Left lung (tissue), 10 donors: ENCODE results near the gene XPC. TPM values are rescaled to one million over a fixed set of nuclear protein-coding genes. Genes with fewer than 3 reads are reported as not detected.

ENCODE experiments used
- ATAC-seq: fragments of 200-7000 bp; cut with Tn5 transposase; one replicate; pipeline ENCODE4 v1.9.1; 2020; ENCODE audit warnings: moderate library complexity
- DNase-seq, 4 donors: peaks; one replicate each; pipeline ENCODE4 v3.0.0-alpha.2; 2013 to 2020
- H3K27ac ChIP-seq, 2 donors: fragments of 200-600 bp; sonication (generic) in 1 of 2; one replicate each; pipeline versions ENCODE4 v1.5.0 to v1.8.0; 2020 to 2021
- H3K27me3 ChIP-seq, 2 donors: fragments of 200-600 bp; sonication (generic) in 1 of 2; one replicate each; pipeline versions ENCODE4 v1.5.0 to v1.8.0; 2020 to 2021
- H3K36me3 ChIP-seq, 2 donors: fragments of 200-600 bp; sonication (generic) in 1 of 2; one replicate each; pipeline versions ENCODE4 v1.5.0 to v1.8.0; 2020 to 2021
- H3K4me1 ChIP-seq, 2 donors: fragments of 200-600 bp; one replicate each; pipeline ENCODE4 v1.8.0; 2021
- H3K4me3 ChIP-seq, 2 donors: fragments of 200-600 bp; sonication (generic) in 1 of 2; one replicate each; pipeline versions ENCODE4 v1.5.0 to v1.8.0; 2020 to 2021; ENCODE audit warnings: mild to moderate bottlenecking in 1 of 2
- H3K9me3 ChIP-seq, 2 donors: fragments of 200-600 bp; sonication (generic) in 1 of 2; one replicate each; pipeline versions ENCODE4 v1.5.0 to v1.8.0; 2020 to 2021
- CTCF ChIP-seq, 2 donors: fragments of 200-600 bp; sonication (generic) in 1 of 2; IDR thresholded peaks; one replicate each; pipeline versions ENCODE4 v1.5.0 to v1.8.0; 2021; ENCODE audit warnings: antibody characterized with exemption in 2 of 2
- intact Hi-C, 2 donors: fragments of 100-400 bp; cut with DNase I; formaldehyde crosslinking; loops; one replicate each; pipeline versions ENCODE4 v1.11.2 to v1.14.2; 2022
- polyA plus RNA-seq, 6 donors: library from polyadenylated mRNA; unstranded; fragments of 120-200 nt; gene quantifications; one replicate each; pipeline ENCODE4 v1.2.1, GENCODE V29; 2013; ENCODE audit not compliant: insufficient read length in 6 of 6
- total RNA-seq, 2 donors: library from RNA; stranded (reverse); fragmentation: NEBNext Ultra II Directional; extraction: Animal tissue kit (Norgen Biotek cat#: 25700); gene quantifications; one replicate each; pipeline ENCODE4 v1.2.1, GENCODE V29; 2021
- donor health status: DM: no; HTN: yes; CAD: no.
- donor health status: DM: no; HTN: no; CAD: no.

Gene XPC
- total and polyA plus RNA-seq, 8 donors, result 23.9 to 47.6 (median 43.2) TPM

GRCh38 chr3:14220933-14221332, 42.5 kb upstream of the XPC start:
- peaks cover 0 to 5% of the 10 kb centered on the region in 2 donors for H3K4me1 ChIP-seq
- ATAC-seq (no peak), DNase-seq (no peak)
- no peaks in the 10 kb centered on the region for H3K27me3 ChIP-seq
- peaks cover 0 to 14% of the 10 kb centered on the region in 2 donors for H3K9me3 ChIP-seq
- intact Hi-C loops, result no loop called here
- no peak overlapping the region for H3K4me3 ChIP-seq
- TF ChIP-seq CTCF (IDR thresholded peaks at IDR 0.05), result no peak
- H3K27ac ChIP-seq, result no peak overlapping the region
- H3K36me3 ChIP-seq, result no peaks in the 10 kb centered on the region

DNA sequence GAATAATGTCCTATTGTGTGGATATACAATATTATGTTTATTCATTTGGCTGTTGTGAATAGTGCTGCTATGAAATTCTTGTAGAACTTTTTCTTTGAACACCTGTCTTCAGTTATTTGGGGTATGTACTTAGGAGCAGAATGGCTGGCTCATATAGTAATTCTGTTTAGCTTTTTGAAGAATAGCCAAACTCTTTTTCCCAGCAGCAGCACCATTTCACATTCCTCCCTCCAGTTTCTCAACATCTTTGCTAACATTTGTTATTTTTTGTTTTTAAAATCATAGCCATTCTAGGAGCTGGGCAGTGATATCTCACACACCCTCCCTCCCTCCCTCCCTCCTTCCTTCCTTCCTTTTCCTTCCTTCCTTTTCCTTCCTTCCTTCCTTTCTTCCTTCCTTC, 40.0 kb upstream of the XPC start:
- H3K4me3 ChIP-seq, result no peak overlapping the region
- no peaks in the 10 kb centered on the region for H3K36me3 ChIP-seq
- no peak for TF ChIP-seq CTCF (IDR thresholded peaks at IDR 0.05)
- peaks cover 0 to 14% of the 10 kb centered on the region in 2 donors for H3K9me3 ChIP-seq
- no peaks in the 10 kb centered on the region for H3K27me3 ChIP-seq
- intact Hi-C loops, result no loop called here
- ATAC-seq (no peak), DNase-seq (no peak)
- H3K4me1 ChIP-seq, result no peaks in the 10 kb centered on the region
- no peak overlapping the region for H3K27ac ChIP-seq

DNA sequence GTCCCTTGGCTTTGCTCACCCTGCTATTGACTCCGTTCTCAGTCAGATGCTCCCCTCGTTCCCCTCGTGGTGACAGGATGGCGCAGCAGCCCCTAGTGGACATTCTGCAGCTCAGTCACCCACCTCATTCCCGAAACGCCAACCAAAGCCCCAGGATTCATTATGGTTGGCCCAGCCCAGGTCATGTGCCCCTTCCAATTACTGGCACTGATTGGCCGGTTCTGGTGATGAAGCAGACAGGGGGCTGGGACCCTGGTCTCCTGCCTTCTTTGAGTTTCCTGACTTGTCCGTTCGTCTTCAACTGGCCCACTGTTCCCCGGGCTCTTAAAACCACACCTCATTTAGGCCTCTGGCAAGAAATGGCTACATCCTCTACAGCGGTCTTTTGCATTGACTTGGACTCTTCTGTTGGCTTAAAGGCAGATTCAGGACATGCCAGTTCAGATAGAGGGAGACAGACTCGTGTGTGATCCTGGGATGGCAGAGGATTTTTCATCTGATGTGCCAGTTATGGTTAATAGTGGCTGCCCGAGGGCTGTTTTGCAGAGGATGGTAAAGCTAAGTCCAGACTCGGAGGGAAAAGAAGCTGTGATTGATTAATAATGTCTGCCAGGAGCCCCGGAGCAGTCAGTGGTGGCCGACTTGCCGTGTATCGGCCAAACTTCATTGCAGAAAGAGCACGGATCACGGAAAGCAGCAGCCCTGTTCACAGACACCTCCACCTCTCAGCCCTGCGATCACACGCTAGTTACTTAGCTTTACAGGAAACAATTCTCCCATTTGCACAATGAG, 38.1 kb upstream of the XPC start:
- ATAC-seq (peak; percentile 27), DNase-seq (peak in 1 of 4 donors; percentile 73)
- Histone ChIP-seq H3K27me3 (no peaks in the 10 kb centered on the region), H3K27ac (no peak overlapping the region), H3K4me1 (no peaks in the 10 kb centered on the region), H3K9me3 (peaks cover 0 to 8% of the 10 kb centered on the region in 2 donors), H3K36me3 (no peaks in the 10 kb centered on the region), H3K4me3 (no peak overlapping the region)
- TF ChIP-seq CTCF (IDR thresholded peaks at IDR 0.05), result no peak
- intact Hi-C loops, result no loop called here

DNA sequence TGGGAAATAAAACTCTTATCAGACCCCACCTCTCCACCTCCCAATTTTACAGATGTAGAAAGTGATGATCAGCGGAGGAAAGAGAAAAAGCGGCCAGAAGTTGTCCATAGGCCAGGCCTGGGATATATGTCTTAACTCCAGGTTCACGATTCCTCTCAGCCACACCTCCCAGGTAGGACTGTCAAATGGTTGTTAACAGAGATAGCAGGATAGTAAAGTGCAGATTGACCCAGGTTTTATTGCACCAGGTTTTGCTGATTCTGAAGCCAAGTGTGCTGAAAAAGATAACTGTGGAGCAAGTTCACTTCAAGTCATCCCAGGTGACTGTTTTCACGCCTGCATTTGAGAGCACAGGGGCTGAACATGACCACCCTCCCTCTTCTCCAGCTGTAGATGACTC, 36.4 kb upstream of the XPC start:
- H3K27me3 ChIP-seq, result no peaks in the 10 kb centered on the region
- no peak for TF ChIP-seq CTCF (IDR thresholded peaks at IDR 0.05)
- no peak overlapping the region for H3K4me3 ChIP-seq
- no peaks in the 10 kb centered on the region for H3K36me3 ChIP-seq
- intact Hi-C loops, result no loop called here
- DNase-seq (no peak), ATAC-seq (no peak)
- no peaks in the 10 kb centered on the region for H3K4me1 ChIP-seq
- peaks cover 0 to 2% of the 10 kb centered on the region in 2 donors for H3K9me3 ChIP-seq
- H3K27ac ChIP-seq, result no peak overlapping the region

DNA sequence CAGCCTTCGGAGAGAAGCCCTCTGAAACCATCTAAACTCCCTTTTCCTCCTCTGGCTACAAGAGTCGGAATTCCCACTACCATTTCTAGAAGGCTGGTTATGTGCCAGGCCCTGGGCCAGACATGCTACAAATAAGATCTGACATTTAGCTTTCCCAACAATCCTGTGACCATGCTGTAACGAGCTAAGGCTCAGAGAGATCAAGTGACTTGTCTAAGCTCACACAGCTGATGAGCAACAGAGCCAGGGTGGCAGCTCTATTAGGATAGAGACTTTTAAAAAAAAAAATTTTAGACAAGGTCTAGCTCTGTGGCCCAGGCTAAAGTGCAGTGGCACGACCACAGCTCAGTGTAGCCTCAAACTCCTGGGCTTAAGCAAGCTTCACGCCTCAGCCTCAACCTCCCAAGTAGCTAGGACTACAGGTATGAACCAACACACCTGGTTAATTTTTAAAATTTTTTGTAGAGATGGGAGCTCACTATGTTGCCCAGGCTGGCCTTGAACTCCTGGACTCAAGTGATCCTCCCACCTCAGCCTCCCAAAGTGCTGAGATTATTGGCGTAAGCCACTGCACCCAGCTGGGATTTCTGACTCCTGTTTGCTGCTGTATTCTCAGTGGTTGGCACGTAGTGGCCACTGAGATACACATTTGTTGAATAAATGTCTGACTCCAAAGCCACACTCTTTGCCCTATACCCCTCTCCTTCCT, 34.8 kb upstream of the XPC start:
- Histone ChIP-seq H3K9me3 (no peaks in the 10 kb centered on the region), H3K27ac (no peak overlapping the region), H3K4me3 (no peak overlapping the region), H3K27me3 (no peaks in the 10 kb centered on the region), H3K4me1 (no peaks in the 10 kb centered on the region), H3K36me3 (no peaks in the 10 kb centered on the region)
- DNase-seq (no peak), ATAC-seq (no peak)
- intact Hi-C loops, result no loop called here
- TF ChIP-seq CTCF (IDR thresholded peaks at IDR 0.05), result no peak
